A549 (cell line): ENCODE results near the gene TBL1XR1.

Source experiments
- CTCF ChIP-seq: fragments of >200 bp; sonication (Bioruptor Twin); formaldehyde crosslinking; IDR thresholded peaks from 3 replicates; pipeline ENCODE4 v1.5.1; 2016
- E2F6 ChIP-seq: IDR thresholded peaks from 2 replicates; pipeline ENCODE4 v1.6.1; 2012; ENCODE audit warnings: low read depth, borderline replicate concordance
- EP300 ChIP-seq, 2 experiments: fragments of >200 bp; sonication (Bioruptor Twin); formaldehyde crosslinking; IDR thresholded peaks; 2 replicates in 1 of 2; 3 replicates in 1 of 2; pipeline ENCODE4 v1.6.1; 2016 to 2017
- HDAC2 ChIP-seq: fragments of 200-600 bp; sonication (generic); IDR thresholded peaks from 2 replicates; pipeline ENCODE4 v1.6.1; 2016
- JUNB ChIP-seq: fragments of >200 bp; sonication (Bioruptor Twin); formaldehyde crosslinking; IDR thresholded peaks from 2 replicates; pipeline ENCODE4 v1.6.1; 2016
- NPAS2 ChIP-seq: fragments of 250-450 bp; sonication (Bioruptor Pico); IDR thresholded peaks from 2 replicates; pipeline ENCODE4 v1.8.0; 2022; ENCODE audit warnings: mild to moderate bottlenecking, moderate library complexity, borderline replicate concordance
- RAD21 ChIP-seq, 2 experiments: fragments of >200 bp in 1 of 2; sonication (Bioruptor Twin) in 1 of 2; formaldehyde crosslinking in 1 of 2; IDR thresholded peaks in 1 of 2; conservative IDR thresholded peaks in 1 of 2; 2 replicates in 1 of 2; 3 replicates in 1 of 2; pipeline ENCODE4 v1.6.1; 2012 to 2018; ENCODE audit warnings: inconsistent platforms in 1 of 2
- RFX5 ChIP-seq: fragments of 450-650 bp; IDR thresholded peaks from 2 replicates; pipeline ENCODE4 v1.7.1; 2014; ENCODE audit warnings: antibody characterized with exemption, mild to moderate bottlenecking, moderate library complexity
- ZNF302 ChIP-seq: fragments of 250-450 bp; sonication (Bioruptor Pico); IDR thresholded peaks from 2 replicates; pipeline ENCODE4 v1.9.0; 2021; ENCODE audit warnings: inconsistent platforms, mild to moderate bottlenecking, moderate library complexity
- TF ChIP-seq, protein P1 (sequence below): fragments of 450-650 bp; IDR thresholded peaks from 2 replicates; pipeline ENCODE4 v1.6.1; 2014; ENCODE audit warnings: antibody characterized with exemption

DNA sequence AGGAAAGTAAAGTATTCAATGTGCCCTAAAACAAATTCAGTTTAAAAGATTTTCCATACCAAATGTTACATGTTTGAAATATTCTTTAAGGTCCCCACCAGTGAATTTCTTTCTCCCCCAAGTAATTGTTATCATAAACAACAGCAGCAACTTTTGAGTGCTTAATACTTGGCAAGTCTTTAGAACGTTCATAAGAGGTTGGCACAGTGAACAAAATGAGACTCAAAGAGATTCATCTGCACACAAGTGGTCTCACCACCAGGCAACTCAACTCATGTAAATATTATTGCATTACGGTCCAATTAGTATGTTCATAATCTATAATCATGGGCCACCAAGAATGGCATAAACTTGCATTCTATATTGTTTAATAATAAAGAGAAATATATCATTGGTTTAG, 98.7 kb downstream of the TBL1XR1 start:
- TF ChIP-seq CTCF, result no peak
- no peak for TF ChIP-seq ZNF302 (CRISPR knock-in tag)
- TF ChIP-seq RFX5, result no peak
- TF ChIP-seq E2F6, result no peak
- TF ChIP-seq EP300 (IDR thresholded peaks at IDR 0.05), result no peak
- TF ChIP-seq RAD21 (conservative IDR thresholded peaks at IDR 0.05 in 1 of 2, IDR thresholded peaks at IDR 0.05 in 1 of 2), result no peak
- TF ChIP-seq NPAS2 (CRISPR knock-in tag), result no peak
- no peak for TF ChIP-seq JUNB
- no peak for TF ChIP-seq HDAC2
- TF ChIP-seq, protein P1, sequence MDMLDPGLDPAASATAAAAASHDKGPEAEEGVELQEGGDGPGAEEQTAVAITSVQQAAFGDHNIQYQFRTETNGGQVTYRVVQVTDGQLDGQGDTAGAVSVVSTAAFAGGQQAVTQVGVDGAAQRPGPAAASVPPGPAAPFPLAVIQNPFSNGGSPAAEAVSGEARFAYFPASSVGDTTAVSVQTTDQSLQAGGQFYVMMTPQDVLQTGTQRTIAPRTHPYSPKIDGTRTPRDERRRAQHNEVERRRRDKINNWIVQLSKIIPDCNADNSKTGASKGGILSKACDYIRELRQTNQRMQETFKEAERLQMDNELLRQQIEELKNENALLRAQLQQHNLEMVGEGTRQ, result no peak
